Neural crest cell (in vitro differentiated cells): ENCODE data around the gene TEAD3. TPM values are rescaled to one million over a fixed set of nuclear protein-coding genes. Genes with fewer than 3 reads are reported as not detected.
A peak's percentile ranks its signal among the peaks of the same experiment; 100 is the strongest.

ENCODE experiments used
- DNase-seq: peaks from one replicate; pipeline ENCODE4 v3.0.0; 2021; ENCODE audit warnings: low read depth, mixed read lengths, low spot score
- H3K27ac Mint-ChIP-seq: one replicate; pipeline ENCODE4 v1.8.0; 2021; ENCODE audit warnings: mild to moderate bottlenecking, mixed read lengths; ENCODE audit not compliant: unreplicated experiment
- H3K27me3 Mint-ChIP-seq: 2 replicates; pipeline ENCODE4 v1.8.0; 2021; ENCODE audit warnings: low read depth, mild to moderate bottlenecking, mixed read lengths
- H3K36me3 Mint-ChIP-seq: 2 replicates; pipeline ENCODE4 v1.8.0; 2021; ENCODE audit warnings: low read depth, mild to moderate bottlenecking, mixed read lengths
- H3K4me1 Mint-ChIP-seq: 2 replicates; pipeline ENCODE4 v1.8.0; 2021; ENCODE audit warnings: mixed read lengths
- H3K4me3 Mint-ChIP-seq: one replicate; pipeline ENCODE4 v1.8.0; 2021; ENCODE audit warnings: mild to moderate bottlenecking, mixed read lengths
- H3K9me3 Mint-ChIP-seq: 2 replicates; pipeline ENCODE4 v1.8.0; 2021; ENCODE audit warnings: mixed read lengths
- CTCF ChIP-seq: fragments of 200-600 bp; sonication (generic); conservative IDR thresholded peaks from 2 replicates; pipeline ENCODE4 v1.5.0; 2021; ENCODE audit warnings: antibody characterized with exemption, mild to moderate bottlenecking
- total RNA-seq: library from RNA; stranded (reverse); gene quantifications from 2 replicates; pipeline ENCODE4 v1.2.1, GENCODE V29; 2021

The TEAD3 gene
- total RNA-seq, 1 donor from 2014 or later: 19.2 TPM

- H3K4me3 Mint-ChIP-seq: no peak overlapping the region
- H3K4me1 Mint-ChIP-seq: peaks cover 36% of the 10 kb centered on the region
- H3K36me3 Mint-ChIP-seq: no peaks in the 10 kb centered on the region
- peak overlapping the region; percentile 43 for H3K27ac Mint-ChIP-seq
- no peak for DNase-seq
- H3K27me3 Mint-ChIP-seq: no peaks in the 10 kb centered on the region
- H3K9me3 Mint-ChIP-seq: no peaks in the 10 kb centered on the region
- no peak for TF ChIP-seq CTCF
Measured at GRCh38 chr6:35508542-35508941, 11.7 kb upstream of the TEAD3 start.

GRCh38 chr6:35508027-35508426 lies 11.1 kb upstream of the TEAD3 start:
- H3K9me3 Mint-ChIP-seq: no peaks in the 10 kb centered on the region
- no peak for DNase-seq
- H3K27me3 Mint-ChIP-seq: no peaks in the 10 kb centered on the region
- no peaks in the 10 kb centered on the region for H3K36me3 Mint-ChIP-seq
- TF ChIP-seq CTCF: no peak
- no peak overlapping the region for H3K27ac Mint-ChIP-seq
- peaks cover 36% of the 10 kb centered on the region for H3K4me1 Mint-ChIP-seq
- H3K4me3 Mint-ChIP-seq: no peak overlapping the region

GRCh38 chr6:35507221-35507620 lies 10.3 kb upstream of the TEAD3 start:
- no peak overlapping the region for H3K27ac Mint-ChIP-seq
- no peaks in the 10 kb centered on the region for H3K9me3 Mint-ChIP-seq
- peaks cover 36% of the 10 kb centered on the region for H3K4me1 Mint-ChIP-seq
- no peak overlapping the region for H3K4me3 Mint-ChIP-seq
- no peaks in the 10 kb centered on the region for H3K27me3 Mint-ChIP-seq
- DNase-seq: no peak
- TF ChIP-seq CTCF: no peak
- no peaks in the 10 kb centered on the region for H3K36me3 Mint-ChIP-seq

- Mint-ChIP-seq H3K27ac (no peak overlapping the region), H3K36me3 (no peaks in the 10 kb centered on the region), H3K4me3 (no peak overlapping the region), H3K27me3 (no peaks in the 10 kb centered on the region), H3K4me1 (peaks cover 36% of the 10 kb centered on the region), H3K9me3 (no peaks in the 10 kb centered on the region)
- no peak for DNase-seq
- TF ChIP-seq CTCF: no peak
Measured at GRCh38 chr6:35506536-35506935, 9.7 kb upstream of the TEAD3 start.

GRCh38 chr6:35505999-35506412 lies 9.1 kb upstream of the TEAD3 start:
- H3K4me3 Mint-ChIP-seq: no peak overlapping the region
- no peak overlapping the region for H3K27ac Mint-ChIP-seq
- H3K27me3 Mint-ChIP-seq: no peaks in the 10 kb centered on the region
- peaks cover 37% of the 10 kb centered on the region for H3K4me1 Mint-ChIP-seq
- no peaks in the 10 kb centered on the region for H3K36me3 Mint-ChIP-seq
- DNase-seq: no peak
- H3K9me3 Mint-ChIP-seq: no peaks in the 10 kb centered on the region
- no peak for TF ChIP-seq CTCF

- peaks cover 3% of the 10 kb centered on the region for H3K27me3 Mint-ChIP-seq
- no peak for TF ChIP-seq CTCF
- no peaks in the 10 kb centered on the region for H3K36me3 Mint-ChIP-seq
- peaks cover 34% of the 10 kb centered on the region for H3K4me1 Mint-ChIP-seq
- H3K4me3 Mint-ChIP-seq: no peak overlapping the region
- H3K27ac Mint-ChIP-seq: no peak overlapping the region
- no peak for DNase-seq
- no peaks in the 10 kb centered on the region for H3K9me3 Mint-ChIP-seq
Measured at GRCh38 chr6:35503534-35503933, 6.7 kb upstream of the TEAD3 start.
